A549 (cell line): Measurements from ENCODE around the gene TBC1D10A.

Source experiments
- FOSB ChIP-seq: fragments of 250-450 bp; sonication (Bioruptor Pico); IDR thresholded peaks from 2 replicates; pipeline ENCODE4 v1.5.0; 2020; ENCODE audit warnings: mild to moderate bottlenecking, moderate library complexity
- JUN ChIP-seq, 2 experiments: fragments of >200 bp; sonication (Bioruptor Twin); formaldehyde crosslinking; IDR thresholded peaks; 2 replicates in 1 of 2; 3 replicates in 1 of 2; pipeline ENCODE4 v1.6.1; 2016 to 2017
- MAFK ChIP-seq: fragments of 450-650 bp; IDR thresholded peaks from 2 replicates; pipeline ENCODE4 v1.6.1; 2014; ENCODE audit not compliant: partially characterized antibody
- MAX ChIP-seq: IDR thresholded peaks from 2 replicates; pipeline ENCODE4 v1.6.1; 2012
- MAZ ChIP-seq: fragments of 150-350 bp; IDR thresholded peaks from 2 replicates; pipeline ENCODE4 v1.6.1; 2014; ENCODE audit warnings: antibody characterized with exemption, low read depth, low read length, borderline replicate concordance
- POLR2AphosphoS2 ChIP-seq: conservative IDR thresholded peaks from 2 replicates; pipeline ENCODE4 v1.6.1; 2012; ENCODE audit warnings: low read length, improper control_type of control experiment, inconsistent platforms
- RAD21 ChIP-seq, 2 experiments: fragments of >200 bp in 1 of 2; sonication (Bioruptor Twin) in 1 of 2; formaldehyde crosslinking in 1 of 2; IDR thresholded peaks in 1 of 2; conservative IDR thresholded peaks in 1 of 2; 2 replicates in 1 of 2; 3 replicates in 1 of 2; pipeline ENCODE4 v1.6.1; 2012 to 2018; ENCODE audit warnings: inconsistent platforms in 1 of 2
- TF ChIP-seq, protein P1 (sequence below): fragments of >200 bp; sonication (Bioruptor Twin); formaldehyde crosslinking; IDR thresholded peaks from 3 replicates; pipeline ENCODE4 v1.5.1; 2016

- TF ChIP-seq, protein P1, sequence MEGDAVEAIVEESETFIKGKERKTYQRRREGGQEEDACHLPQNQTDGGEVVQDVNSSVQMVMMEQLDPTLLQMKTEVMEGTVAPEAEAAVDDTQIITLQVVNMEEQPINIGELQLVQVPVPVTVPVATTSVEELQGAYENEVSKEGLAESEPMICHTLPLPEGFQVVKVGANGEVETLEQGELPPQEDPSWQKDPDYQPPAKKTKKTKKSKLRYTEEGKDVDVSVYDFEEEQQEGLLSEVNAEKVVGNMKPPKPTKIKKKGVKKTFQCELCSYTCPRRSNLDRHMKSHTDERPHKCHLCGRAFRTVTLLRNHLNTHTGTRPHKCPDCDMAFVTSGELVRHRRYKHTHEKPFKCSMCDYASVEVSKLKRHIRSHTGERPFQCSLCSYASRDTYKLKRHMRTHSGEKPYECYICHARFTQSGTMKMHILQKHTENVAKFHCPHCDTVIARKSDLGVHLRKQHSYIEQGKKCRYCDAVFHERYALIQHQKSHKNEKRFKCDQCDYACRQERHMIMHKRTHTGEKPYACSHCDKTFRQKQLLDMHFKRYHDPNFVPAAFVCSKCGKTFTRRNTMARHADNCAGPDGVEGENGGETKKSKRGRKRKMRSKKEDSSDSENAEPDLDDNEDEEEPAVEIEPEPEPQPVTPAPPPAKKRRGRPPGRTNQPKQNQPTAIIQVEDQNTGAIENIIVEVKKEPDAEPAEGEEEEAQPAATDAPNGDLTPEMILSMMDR, result no peak
- TF ChIP-seq JUN (IDR thresholded peaks at IDR 0.05) (no peak), POLR2AphosphoS2 (no peak), MAFK (no peak), MAZ (no peak), FOSB (CRISPR knock-in tag) (no peak), RAD21 (conservative IDR thresholded peaks at IDR 0.05 in 1 of 2, IDR thresholded peaks at IDR 0.05 in 1 of 2) (no peak), MAX (no peak)
These were observed 53.8 kb downstream of the TBC1D10A start for GRCh38 chr22:30272781-30273601.
